T-helper 1 cell treated with Interleukin-12 subunit alpha and Interleukin-12 subunit beta and Interleukin-4 antibody, amounts not matched to agents 30 μg/mL and 1 μg/mL, for 36 hours (primary cell): ENCODE results near the gene KANK2.
"Not testable (repeated sequence)": the region's sequence is repeated elsewhere in the genome, so short reads cannot be mapped to it uniquely, and the experiment has no call there.

ENCODE experiments used
- H3K27ac Mint-ChIP-seq: one replicate; pipeline ENCODE4 v1.8.0; 2021; ENCODE audit warnings: mild to moderate bottlenecking, mixed read lengths
- H3K27me3 Mint-ChIP-seq: one replicate; pipeline ENCODE4 v1.8.0; 2021; ENCODE audit warnings: low read depth, mixed read lengths
- H3K36me3 Mint-ChIP-seq: one replicate; pipeline ENCODE4 v1.8.0; 2021; ENCODE audit warnings: low read depth, mixed read lengths
- H3K4me1 Mint-ChIP-seq: one replicate; pipeline ENCODE4 v1.8.0; 2021; ENCODE audit warnings: low read depth, mixed read lengths
- H3K4me3 Mint-ChIP-seq: one replicate; pipeline ENCODE4 v1.8.0; 2021; ENCODE audit warnings: mild to moderate bottlenecking, moderate library complexity, mixed read lengths
- H3K9me3 Mint-ChIP-seq: one replicate; pipeline ENCODE4 v1.8.0; 2021; ENCODE audit warnings: mixed read lengths

The KANK2 gene

GRCh38 chr19:11164296-11164695 lies 33.0 kb downstream of the KANK2 start:
- Mint-ChIP-seq H3K9me3 (no peaks in the 10 kb centered on the region), H3K36me3 (no peaks in the 10 kb centered on the region)

DNA sequence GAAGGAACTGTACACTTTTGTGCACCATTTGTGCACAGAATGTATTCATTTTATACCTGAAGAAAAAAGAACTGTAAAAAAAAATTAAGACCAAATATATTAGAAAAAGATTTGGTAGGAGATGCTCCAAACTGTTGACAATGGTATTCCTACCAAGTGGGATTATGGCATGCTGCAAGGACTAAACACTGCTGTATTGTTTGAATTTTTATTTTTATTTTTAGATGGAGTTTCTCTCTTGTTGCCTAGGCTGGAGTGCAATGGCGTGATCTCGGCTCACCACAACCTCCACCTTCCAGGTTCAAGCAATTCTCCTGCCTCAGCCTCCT lies 36.9 kb downstream of the KANK2 start:
- not testable (repeated sequence) for H3K27ac Mint-ChIP-seq, H3K27me3 Mint-ChIP-seq, H3K4me3 Mint-ChIP-seq, H3K9me3 Mint-ChIP-seq, H3K4me1 Mint-ChIP-seq, H3K36me3 Mint-ChIP-seq

More at GRCh38 chr19:11164296-11164695, 33.0 kb downstream of the KANK2 start:
- Mint-ChIP-seq H3K27ac (no peak overlapping the region), H3K4me1 (no peaks in the 10 kb centered on the region), H3K4me3 (no peak overlapping the region), H3K27me3 (no peaks in the 10 kb centered on the region)

DNA sequence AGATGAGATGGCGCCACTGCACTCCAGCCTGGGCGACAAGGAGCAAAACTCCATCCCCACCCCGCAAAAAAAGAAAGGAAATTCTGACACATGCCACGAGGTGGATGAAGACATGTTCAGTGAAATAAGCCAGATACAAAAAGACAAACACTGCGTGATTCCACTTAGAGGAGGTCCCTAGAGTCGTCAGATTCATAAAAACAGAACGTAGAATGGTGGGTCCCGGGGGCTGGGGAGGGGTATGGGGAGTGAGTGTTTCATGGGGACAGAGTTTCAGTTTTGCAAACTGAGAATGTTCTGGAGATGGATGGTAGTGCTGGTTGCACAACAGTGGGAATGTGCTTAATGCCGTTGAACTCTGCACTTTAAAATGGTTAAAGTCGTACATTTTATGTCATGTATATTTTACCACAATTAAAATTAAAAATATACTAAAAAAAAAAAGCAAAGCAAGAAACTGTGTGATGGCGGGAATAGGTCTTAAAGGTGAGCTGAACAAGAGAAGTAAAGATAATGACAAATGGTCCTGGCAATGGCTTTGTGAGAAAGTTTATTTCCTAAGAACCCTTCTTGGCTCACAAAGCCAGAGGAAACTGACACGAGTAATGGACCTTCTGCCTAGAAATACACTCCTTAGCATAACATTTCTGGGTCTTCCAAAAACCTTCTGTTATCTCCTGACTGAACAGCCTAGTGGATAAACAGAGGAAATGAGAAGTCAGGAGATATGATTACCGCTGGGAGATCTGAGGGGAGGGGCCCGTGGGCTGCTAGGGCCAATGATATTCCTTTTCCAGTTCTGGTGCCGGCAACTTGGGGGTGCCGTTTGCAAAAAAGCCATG lies 37.5 kb downstream of the KANK2 start:
- H3K27me3 Mint-ChIP-seq = no peaks in the 10 kb centered on the region
- H3K36me3 Mint-ChIP-seq = no peaks in the 10 kb centered on the region
- H3K27ac Mint-ChIP-seq = no peak overlapping the region
- peaks cover 9% of the 10 kb centered on the region for H3K4me1 Mint-ChIP-seq
- no peak overlapping the region for H3K4me3 Mint-ChIP-seq
- no peaks in the 10 kb centered on the region for H3K9me3 Mint-ChIP-seq

DNA sequence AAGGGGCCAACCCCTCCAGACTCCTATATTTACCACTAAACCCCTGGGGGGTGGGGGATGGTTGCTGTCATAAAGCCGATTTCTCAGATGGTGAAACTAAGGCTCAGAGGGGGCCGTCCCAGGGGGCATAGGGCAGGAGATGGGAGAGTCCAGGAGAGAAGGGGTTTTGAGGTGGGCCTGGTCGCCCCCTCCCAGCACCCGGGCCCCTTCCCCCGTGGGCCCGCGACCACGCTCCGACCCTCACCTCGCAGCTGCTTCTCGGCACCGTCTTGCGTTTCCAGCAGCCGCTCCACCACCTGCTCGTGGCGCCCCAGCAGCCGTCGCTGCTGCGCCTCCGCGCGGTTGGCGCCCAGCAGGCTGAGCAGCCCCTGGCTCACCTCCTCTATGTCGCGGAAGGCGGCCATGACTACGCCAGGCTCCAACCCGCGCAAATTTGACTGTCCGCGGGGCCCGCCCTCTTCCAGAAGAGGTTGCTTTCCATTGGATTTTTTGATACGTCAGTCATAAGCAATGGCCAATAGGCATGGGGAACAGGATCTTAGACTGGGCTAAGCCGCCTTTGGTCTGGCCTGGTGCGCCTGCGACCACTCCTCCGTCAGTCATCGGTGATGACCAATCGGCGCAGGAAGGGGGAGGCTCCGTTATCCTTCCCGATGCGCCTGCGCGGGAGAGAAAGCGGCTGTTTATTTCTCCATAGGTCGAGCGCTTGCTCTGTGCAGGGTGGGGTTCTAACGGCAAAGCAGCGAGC lies 41.8 kb downstream of the KANK2 start, which contains the start of gene SPC24:
Gene SPC24, minus strand, starts transcription at position 410 of the 748 bp plus-strand sequence. Its CDS starts 6 bp downstream, at position 404.
- no peaks in the 10 kb centered on the region for H3K9me3 Mint-ChIP-seq
- H3K27ac Mint-ChIP-seq = peak within 1 kb of the TSS; percentile 91
- H3K27me3 Mint-ChIP-seq = no peaks in the 10 kb centered on the region
- peak within 1 kb of the TSS; percentile 87 for H3K4me3 Mint-ChIP-seq
- peaks cover 25% of the 10 kb centered on the region for H3K4me1 Mint-ChIP-seq
- H3K36me3 Mint-ChIP-seq = peaks cover 5% of the 10 kb centered on the region

GRCh38 chr19:11154683-11155047 lies 42.7 kb downstream of the KANK2 start:
- Mint-ChIP-seq H3K9me3 (no peaks in the 10 kb centered on the region), H3K4me1 (peaks cover 25% of the 10 kb centered on the region), H3K4me3 (peak overlapping the region; percentile 87), H3K27me3 (no peaks in the 10 kb centered on the region), H3K27ac (peak overlapping the region; percentile 67), H3K36me3 (peaks cover 5% of the 10 kb centered on the region)

DNA sequence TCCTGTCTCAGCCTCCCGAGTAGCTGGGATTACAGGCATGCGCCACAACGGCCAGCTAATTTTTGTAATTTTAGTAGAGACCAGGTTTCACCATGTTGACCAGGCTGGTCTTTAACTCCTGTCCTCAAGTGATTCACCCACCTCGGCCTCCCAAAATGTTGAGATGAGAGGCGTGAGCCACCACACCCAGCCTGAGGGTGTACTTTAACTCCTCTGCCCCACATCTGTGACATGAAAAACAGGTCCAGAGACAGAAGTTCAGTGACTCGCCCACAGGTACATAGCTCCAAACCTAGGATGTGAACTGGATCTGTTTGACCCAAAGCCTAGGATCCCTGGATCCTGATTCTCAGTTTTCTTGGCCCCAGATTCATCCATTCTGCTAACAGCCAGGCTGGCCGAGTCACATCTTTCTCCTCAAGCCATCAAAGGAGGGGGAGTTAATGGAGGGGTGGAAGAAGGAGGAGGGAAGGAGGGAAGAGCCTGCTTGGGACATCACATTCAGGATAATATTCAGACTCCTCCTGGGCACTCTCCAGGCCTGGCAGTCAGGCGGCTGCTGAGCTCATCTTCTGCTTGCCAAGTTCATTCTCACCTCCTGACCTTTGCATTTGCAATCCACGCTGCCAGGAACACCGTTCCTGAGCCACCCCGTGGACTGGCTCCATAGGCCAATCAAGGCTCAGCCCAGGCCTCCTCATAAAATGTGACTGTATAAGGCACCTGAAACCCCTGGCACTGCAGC lies 44.9 kb downstream of the KANK2 start:
- H3K4me3 Mint-ChIP-seq = no peak overlapping the region
- peaks cover 8% of the 10 kb centered on the region for H3K36me3 Mint-ChIP-seq
- peaks cover 25% of the 10 kb centered on the region for H3K4me1 Mint-ChIP-seq
- H3K27ac Mint-ChIP-seq = no peak overlapping the region
- no peaks in the 10 kb centered on the region for H3K9me3 Mint-ChIP-seq
- H3K27me3 Mint-ChIP-seq = no peaks in the 10 kb centered on the region

- Mint-ChIP-seq H3K36me3 (peaks cover 11% of the 10 kb centered on the region), H3K27me3 (no peaks in the 10 kb centered on the region)
Observed at GRCh38 chr19:11151181-11151580, 46.2 kb downstream of the KANK2 start.

GRCh38 chr19:11148001-11148400 lies 49.3 kb downstream of the KANK2 start:
- Mint-ChIP-seq H3K36me3 (peaks cover 18% of the 10 kb centered on the region), H3K9me3 (no peaks in the 10 kb centered on the region), H3K4me3 (no peak overlapping the region), H3K27me3 (no peaks in the 10 kb centered on the region), H3K4me1 (peaks cover 11% of the 10 kb centered on the region), H3K27ac (no peak overlapping the region)

More at GRCh38 chr19:11151181-11151580, 46.2 kb downstream of the KANK2 start:
- Mint-ChIP-seq H3K27ac (no peak overlapping the region), H3K9me3 (no peaks in the 10 kb centered on the region), H3K4me1 (peaks cover 21% of the 10 kb centered on the region), H3K4me3 (no peak overlapping the region)

GRCh38 chr19:11145536-11145924 lies 51.8 kb downstream of the KANK2 start:
- Mint-ChIP-seq H3K27ac (no peak overlapping the region), H3K4me3 (no peak overlapping the region), H3K27me3 (no peaks in the 10 kb centered on the region), H3K36me3 (peaks cover 15% of the 10 kb centered on the region), H3K9me3 (no peaks in the 10 kb centered on the region), H3K4me1 (peaks cover 2% of the 10 kb centered on the region)

DNA sequence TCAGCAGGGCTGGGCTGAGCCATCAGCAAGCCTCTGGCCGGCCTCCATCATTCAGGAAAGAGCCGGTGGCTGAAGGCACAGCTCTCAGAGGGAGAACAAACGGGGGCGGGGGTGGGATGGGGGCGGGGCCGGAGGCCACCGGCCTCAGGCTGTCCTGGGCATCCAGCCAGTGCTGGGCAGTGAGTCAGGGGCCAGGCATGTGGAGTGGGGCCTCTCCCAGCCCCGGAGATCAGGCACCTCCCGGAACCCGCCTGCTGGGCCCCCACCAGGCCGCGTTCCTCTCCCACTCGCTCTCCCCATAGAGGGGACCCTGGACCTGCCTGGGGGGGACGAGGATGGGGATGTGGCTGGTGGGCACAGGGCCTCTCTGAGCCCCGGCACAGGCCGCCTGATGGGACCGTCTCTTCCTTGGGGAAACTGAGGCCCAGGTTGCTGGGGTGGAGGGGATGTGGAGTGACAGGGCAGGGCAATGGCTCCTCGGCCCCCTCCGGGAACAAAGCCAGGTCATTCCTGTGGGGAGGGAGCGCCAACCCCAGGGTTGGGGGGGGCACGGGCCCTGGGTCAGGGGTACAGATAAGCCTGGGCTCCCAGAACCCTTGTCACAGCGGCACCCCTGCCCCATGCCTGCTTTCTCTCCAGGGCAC lies 54.7 kb downstream of the KANK2 start:
- no peaks in the 10 kb centered on the region for H3K9me3 Mint-ChIP-seq
- H3K27ac Mint-ChIP-seq = no peak overlapping the region
- H3K27me3 Mint-ChIP-seq = no peaks in the 10 kb centered on the region
- H3K36me3 Mint-ChIP-seq = peaks cover 12% of the 10 kb centered on the region
- H3K4me1 Mint-ChIP-seq = peaks cover 7% of the 10 kb centered on the region
- no peak overlapping the region for H3K4me3 Mint-ChIP-seq

DNA sequence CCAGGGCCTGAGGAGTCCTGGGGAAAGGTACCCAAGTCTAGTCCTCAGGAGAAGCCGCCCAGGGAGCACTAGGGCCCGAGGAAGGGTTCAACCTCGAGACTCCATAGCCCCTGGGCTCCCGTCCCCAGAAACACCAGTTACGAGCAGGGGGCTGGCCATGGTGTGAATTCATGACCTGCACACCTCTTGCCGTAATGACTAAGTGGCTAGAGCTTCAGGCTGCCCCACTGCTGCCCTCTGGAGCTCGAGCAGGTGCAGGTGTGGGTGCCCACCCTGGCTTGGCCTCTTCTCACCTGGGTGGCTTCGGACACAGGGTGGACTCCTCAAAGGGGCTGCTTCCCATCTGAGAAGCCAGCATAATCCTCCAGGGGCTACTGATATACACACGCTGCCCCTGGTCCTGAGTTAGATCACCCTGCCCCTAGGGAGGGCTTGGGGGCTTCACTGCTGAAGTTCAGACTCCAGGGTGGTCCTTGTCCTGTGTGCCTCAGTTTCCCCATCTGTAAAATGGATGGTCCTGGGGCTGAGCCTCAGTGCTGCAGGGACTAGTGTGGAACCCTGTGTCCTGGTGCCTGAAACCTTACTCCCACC lies 55.3 kb downstream of the KANK2 start:
- Mint-ChIP-seq H3K27ac (no peak overlapping the region), H3K4me3 (no peak overlapping the region), H3K9me3 (no peaks in the 10 kb centered on the region), H3K27me3 (no peaks in the 10 kb centered on the region), H3K36me3 (peaks cover 10% of the 10 kb centered on the region), H3K4me1 (peaks cover 9% of the 10 kb centered on the region)

GRCh38 chr19:11140896-11141295 lies 56.4 kb downstream of the KANK2 start:
- Mint-ChIP-seq H3K4me3 (no peak overlapping the region), H3K27me3 (no peaks in the 10 kb centered on the region), H3K9me3 (no peaks in the 10 kb centered on the region), H3K27ac (no peak overlapping the region), H3K4me1 (peaks cover 9% of the 10 kb centered on the region), H3K36me3 (peaks cover 6% of the 10 kb centered on the region)

DNA sequence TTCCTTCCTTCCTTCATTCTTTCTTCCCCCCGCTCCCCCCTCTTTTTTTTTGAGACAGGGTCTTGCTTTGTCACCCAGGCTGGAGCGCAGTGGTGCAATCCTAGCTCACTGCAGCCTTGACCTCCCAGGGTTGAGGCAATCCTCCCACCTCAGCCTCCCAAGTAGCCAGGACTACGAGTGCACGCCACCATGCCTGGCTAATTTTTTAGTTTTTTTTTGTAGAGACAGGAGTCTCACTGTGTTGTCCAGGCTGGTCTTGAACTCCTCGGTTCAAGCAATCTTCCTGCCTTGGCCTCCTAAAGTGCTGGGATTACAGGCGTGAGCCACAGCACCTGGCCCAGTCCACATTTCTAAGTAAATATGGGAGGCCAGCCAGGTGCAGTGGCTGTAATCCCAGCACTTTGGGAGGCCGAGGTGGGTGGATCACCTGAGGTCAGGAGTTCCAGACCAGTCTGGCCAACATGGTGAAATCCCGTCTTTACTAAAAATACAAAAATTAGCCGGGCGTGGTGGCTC lies 57.3 kb downstream of the KANK2 start:
- H3K36me3 Mint-ChIP-seq, H3K27ac Mint-ChIP-seq, H3K27me3 Mint-ChIP-seq, H3K4me1 Mint-ChIP-seq, H3K9me3 Mint-ChIP-seq, H3K4me3 Mint-ChIP-seq: not testable (repeated sequence)
